Psoas muscle (tissue), 8 donors: ENCODE measurements around the gene CHST11. TPM values are rescaled to one million over a fixed set of nuclear protein-coding genes. Genes with fewer than 3 reads are reported as not detected.

ENCODE experiments used
- ATAC-seq, 4 donors: fragments of 200-7000 bp; cut with Tn5 transposase; one replicate each; pipeline ENCODE4 v1.9.1; 2020; ENCODE audit warnings: moderate library complexity in 3 of 4, mild to moderate bottlenecking in 2 of 4
- DNase-seq, 2 donors: peaks; one replicate each; pipeline ENCODE4 v3.0.0-alpha.2; 2020
- H3K27ac ChIP-seq: fragments of 200-600 bp; one replicate; pipeline ENCODE4 v1.8.0; 2022
- H3K27me3 ChIP-seq, 3 donors: fragments of 200-600 bp in 1 of 3; one replicate each; pipeline versions ENCODE4 v1.6.1 to v1.8.0; 2013 to 2022; ENCODE audit warnings: low read length in 2 of 3, mild to moderate bottlenecking in 2 of 3, moderate library complexity in 1 of 3; ENCODE audit not compliant: insufficient read depth in 3 of 3
- H3K36me3 ChIP-seq, 2 donors: fragments of 200-600 bp in 1 of 2; one replicate each; pipeline versions ENCODE4 v1.6.1 to v1.8.0; 2013 to 2022; ENCODE audit warnings: low read depth in 1 of 2, mild to moderate bottlenecking in 1 of 2, moderate library complexity in 1 of 2; ENCODE audit not compliant: insufficient read depth in 1 of 2
- H3K4me1 ChIP-seq: fragments of 200-600 bp; one replicate; pipeline ENCODE4 v1.8.0; 2022
- H3K4me3 ChIP-seq: fragments of 200-600 bp; one replicate; pipeline ENCODE4 v1.8.0; 2022; ENCODE audit warnings: mild to moderate bottlenecking
- H3K9me3 ChIP-seq: fragments of 200-600 bp; one replicate; pipeline ENCODE4 v1.8.0; 2022
- CTCF ChIP-seq: fragments of 200-600 bp; IDR thresholded peaks from one replicate; pipeline ENCODE4 v1.8.0; 2022; ENCODE audit warnings: antibody characterized with exemption
- WGBS, 3 donors: extraction: QIAGEN DNeasy Blood & Tissue Kit; methylation state at CpG; one replicate each; pipeline versions ENCODE4 v1.1.6 to v1.1.7; 2013; 5-methylcytosine and 5-hydroxymethylcytosine counted together
- intact Hi-C, 2 donors: fragments of 100-400 bp; cut with DNase I; formaldehyde crosslinking; loops; one replicate each; pipeline versions ENCODE4 v1.11.0 to v1.14.2; 2022
- polyA plus RNA-seq, 3 donors: library from polyadenylated mRNA; stranded (reverse); fragments of 200-250 nt; gene quantifications; one replicate each; pipeline ENCODE4 v1.2.3, GENCODE V29; 2013
- total RNA-seq, 4 donors: library from RNA; stranded (reverse); fragmentation: NEBNext Ultra II Directional in 2 of 4; extraction: Animal tissue kit (Norgen Biotek cat#: 25700) in 2 of 4; gene quantifications; one replicate each; pipeline versions ENCODE4 v1.2.1 to v1.2.4, GENCODE V29; 2021 to 2023
- donor health status: healthy with polysubstance abuse.
- donor health status: DM: no; HTN: no; CAD: no; lungs with moderate emphysema.
- donor health status: Bipolar disorder and iron deficiency.
- donor health status: healthy.
- donor health status: DM: yes; HTN: yes; CAD: no.
- donor health status: DM: no; HTN: no; CAD: no.
- donor health status: DM: no; HTN: no; CAD: no.
- donor health status: DM: yes; HTN: yes; CAD: no.

CHST11 gene
- total and polyA plus RNA-seq, 7 donors: 0.52 to 1.6 (median 1.0) TPM

GRCh38 chr12:104737113-104737512 is 280.4 kb downstream of the CHST11 start:
- no peak for TF ChIP-seq CTCF

GRCh38 chr12:104737791-104738301 is 281.1 kb downstream of the CHST11 start:
- no peak for DNase-seq
- H3K36me3 ChIP-seq: no peaks in the 10 kb centered on the region

More at GRCh38 chr12:104737113-104737512, 280.4 kb downstream of the CHST11 start:
- no peaks in the 10 kb centered on the region for H3K9me3 ChIP-seq
- no peak overlapping the region for H3K27ac ChIP-seq
- H3K4me1 ChIP-seq: no peaks in the 10 kb centered on the region
- H3K4me3 ChIP-seq: no peak overlapping the region
- ATAC-seq: no peak
- intact Hi-C loops: no loop called here
- no peaks in the 10 kb centered on the region for H3K36me3 ChIP-seq
- DNase-seq: no peak
- 68 to 72% (median 69%) methylated on average over 7 of the region's 7 CpGs for WGBS, 3 donors
- no peaks in the 10 kb centered on the region for H3K27me3 ChIP-seq

DNA sequence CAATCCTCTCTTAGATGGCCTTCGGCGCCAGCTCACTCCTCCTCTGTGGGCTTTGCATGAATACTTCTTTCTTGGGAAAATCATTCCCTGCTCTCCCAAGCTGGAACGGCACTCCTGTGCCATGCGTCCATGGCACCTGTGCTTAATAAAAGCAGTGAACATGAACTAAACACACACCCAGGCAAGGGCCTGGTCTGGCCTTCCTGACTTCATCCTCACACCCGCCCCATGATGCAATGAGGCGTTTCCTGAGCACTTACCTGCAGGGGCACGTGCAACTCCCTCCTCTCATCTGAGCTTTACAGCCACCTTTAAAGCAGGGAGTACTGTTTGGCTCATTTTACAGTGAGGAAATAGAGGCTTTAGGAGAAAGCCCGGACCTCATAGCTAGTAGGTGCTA is 281.6 kb downstream of the CHST11 start:
- no peak for DNase-seq
- H3K4me1 ChIP-seq: no peaks in the 10 kb centered on the region
- TF ChIP-seq CTCF: no peak
- no peak overlapping the region for H3K27ac ChIP-seq
- no peak overlapping the region for H3K4me3 ChIP-seq
- 68 to 78% (median 76%) methylated on average over 8 of the region's 8 CpGs for WGBS, 3 donors
- no peaks in the 10 kb centered on the region for H3K36me3 ChIP-seq
- intact Hi-C loops: no loop called here
- H3K9me3 ChIP-seq: no peaks in the 10 kb centered on the region
- no peaks in the 10 kb centered on the region for H3K27me3 ChIP-seq
- ATAC-seq: no peak

More at GRCh38 chr12:104737791-104738301, 281.1 kb downstream of the CHST11 start:
- 48 to 63% (median 55%) methylated on average over 13 of the region's 13 CpGs for WGBS, 3 donors
- H3K9me3 ChIP-seq: no peaks in the 10 kb centered on the region
- no peaks in the 10 kb centered on the region for H3K4me1 ChIP-seq
- no peaks in the 10 kb centered on the region for H3K27me3 ChIP-seq
- peak in 1 of 4 donors; percentile 68 for ATAC-seq
- intact Hi-C loops: no loop called here
- no peak for TF ChIP-seq CTCF
- H3K4me3 ChIP-seq: no peak overlapping the region
- H3K27ac ChIP-seq: no peak overlapping the region

DNA sequence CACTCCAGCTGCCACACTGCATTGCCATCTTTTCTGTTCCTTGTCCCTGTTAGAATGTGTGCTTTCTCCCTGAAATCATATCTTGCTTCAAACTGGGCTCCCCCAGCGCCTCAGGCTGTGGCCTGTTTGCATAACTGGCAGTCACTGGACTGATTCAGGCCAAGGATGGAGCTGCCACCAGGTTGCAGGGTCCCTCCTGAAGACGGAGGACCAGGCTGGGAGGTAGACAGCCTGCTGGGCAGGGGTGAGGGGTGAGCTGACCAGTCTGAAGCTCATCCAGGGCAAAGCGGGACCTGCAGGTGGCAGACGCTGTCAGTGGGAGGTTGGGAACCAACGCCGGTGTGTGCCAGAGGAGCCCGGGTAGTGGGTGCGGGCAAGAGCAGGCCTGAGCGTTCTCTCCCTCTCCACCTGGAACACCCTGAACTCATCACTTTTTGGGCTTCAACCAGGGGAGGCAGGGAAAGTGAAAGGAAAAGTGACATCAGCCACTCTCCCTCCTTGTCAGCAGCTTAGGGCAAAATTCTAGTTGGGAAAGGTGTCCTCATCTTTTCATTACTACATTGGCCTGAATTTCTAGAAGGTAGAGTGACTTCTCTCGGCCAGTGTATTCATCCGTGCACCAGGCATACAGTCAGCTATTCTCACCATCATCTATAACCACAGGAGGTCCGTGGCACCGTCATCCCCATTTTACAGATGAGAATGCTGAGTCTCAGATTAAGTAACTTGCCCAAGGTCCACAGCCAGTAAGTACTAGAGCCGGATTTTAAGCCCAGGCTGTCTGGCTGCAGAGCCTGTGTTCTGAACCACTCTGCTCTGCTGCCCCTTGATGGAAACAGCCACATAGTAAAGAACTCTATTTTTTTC is 282.3 kb downstream of the CHST11 start:
- Histone ChIP-seq H3K4me1 (no peaks in the 10 kb centered on the region), H3K4me3 (no peak overlapping the region), H3K36me3 (no peaks in the 10 kb centered on the region), H3K9me3 (no peaks in the 10 kb centered on the region), H3K27ac (no peak overlapping the region), H3K27me3 (no peaks in the 10 kb centered on the region)
- no peak for DNase-seq
- 92 to 97% (median 94%) methylated on average over 14 of the region's 14 CpGs for WGBS, 3 donors
- TF ChIP-seq CTCF: no peak
- intact Hi-C loops: no loop called here
- no peak for ATAC-seq
